C4-2B (cell line): ENCODE measurements around the gene CAMTA1.

Experiments
- CTCF ChIP-seq: fragments of 450-650 bp; conservative IDR thresholded peaks from 2 replicates; pipeline ENCODE4 v1.5.1; 2017; ENCODE audit warnings: mild to moderate bottlenecking
- ZFX ChIP-seq: fragments of 450-650 bp; IDR thresholded peaks from 2 replicates; pipeline ENCODE4 v1.6.1; 2017

GRCh38 chr1:7334475-7335035 is 549.3 kb downstream of the CAMTA1 start:
- TF ChIP-seq CTCF (no peak), ZFX (no peak)
